Measurements from ENCODE around the gene AIFM3. TPM values are rescaled to one million over a fixed set of nuclear protein-coding genes. Genes with fewer than 3 reads are reported as not detected.
"Not testable (repeated sequence)": the region's sequence is repeated elsewhere in the genome, so short reads cannot be mapped to it uniquely, and the experiment has no call there.

Gene AIFM3
- total and polyA plus RNA-seq, 2 experiments from 2014 or later = 0.65 TPM; not detected in 1

DNA sequence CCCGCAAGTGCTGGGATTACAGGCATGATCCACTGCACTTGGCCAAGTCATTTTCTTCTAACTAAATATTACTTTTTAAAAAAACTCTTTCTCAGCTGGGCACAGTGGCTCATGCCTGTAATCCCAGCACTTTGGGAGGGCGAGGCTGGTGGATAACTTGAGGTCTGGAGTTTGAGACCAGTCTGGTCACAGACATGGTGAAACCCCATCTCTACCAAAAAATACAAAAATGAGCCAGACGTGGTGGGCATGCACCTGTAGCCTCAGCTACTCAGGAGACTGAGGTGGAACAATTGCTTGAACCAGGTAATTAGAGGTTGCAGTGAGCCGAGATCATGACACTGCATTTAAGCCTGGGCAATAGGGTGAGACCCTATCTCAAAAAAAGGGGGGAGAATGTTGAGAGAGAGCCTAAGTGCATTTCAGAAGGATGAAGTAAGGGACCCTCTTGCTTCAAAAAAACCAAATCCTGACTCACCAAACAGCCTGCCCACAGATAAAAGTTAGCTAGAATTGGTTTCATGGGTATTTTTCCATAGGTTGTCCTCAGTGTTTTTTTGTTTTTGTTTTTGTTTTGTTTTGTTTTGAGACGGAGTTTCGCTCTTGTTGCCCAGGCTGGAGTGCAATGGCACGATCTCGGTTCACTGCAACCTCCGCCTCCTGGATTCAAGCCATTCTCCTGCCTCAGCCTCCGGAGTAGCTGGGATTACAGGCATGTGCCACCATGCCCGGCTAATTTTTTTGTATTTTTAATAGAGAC, 31.1 kb upstream of the AIFM3 start:
- peaks cover 21% of the 10 kb centered on the region for H3K4me1 ChIP-seq (ENCODE audit: insufficient read depth)
- H3K4me3 ChIP-seq; H3K9ac ChIP-seq; H3K36me3 ChIP-seq (ENCODE audit: low read depth); in situ Hi-C loops (cut with MboI); H3K9me3 ChIP-seq (ENCODE audit: low read depth); H3K9me2 ChIP-seq (ENCODE audit: insufficient read depth); H2AFZ ChIP-seq; H3K4me2 ChIP-seq (ENCODE audit: unreplicated experiment); H3K27ac ChIP-seq; DNase-seq; H3K27me3 ChIP-seq (replicated peaks; ENCODE audit: insufficient read depth): not testable (repeated sequence)
- peaks cover 44% of the 10 kb centered on the region for H4K20me1 ChIP-seq (ENCODE audit: insufficient read depth)
- WGBS, 2 experiments (ENCODE audit: low coverage in 1 of 2, low lambda C conversion rate in 2 of 2, missing lambda C conversion rate in 2 of 2) = 83 to 85% methylated on average over 11 of the region's 11 CpGs
- H3F3A ChIP-seq (ENCODE audit: insufficient read depth) = peaks cover 10% of the 10 kb centered on the region
- H3K79me2 ChIP-seq (ENCODE audit: insufficient read depth) = peaks cover 100% of the 10 kb centered on the region

DNA sequence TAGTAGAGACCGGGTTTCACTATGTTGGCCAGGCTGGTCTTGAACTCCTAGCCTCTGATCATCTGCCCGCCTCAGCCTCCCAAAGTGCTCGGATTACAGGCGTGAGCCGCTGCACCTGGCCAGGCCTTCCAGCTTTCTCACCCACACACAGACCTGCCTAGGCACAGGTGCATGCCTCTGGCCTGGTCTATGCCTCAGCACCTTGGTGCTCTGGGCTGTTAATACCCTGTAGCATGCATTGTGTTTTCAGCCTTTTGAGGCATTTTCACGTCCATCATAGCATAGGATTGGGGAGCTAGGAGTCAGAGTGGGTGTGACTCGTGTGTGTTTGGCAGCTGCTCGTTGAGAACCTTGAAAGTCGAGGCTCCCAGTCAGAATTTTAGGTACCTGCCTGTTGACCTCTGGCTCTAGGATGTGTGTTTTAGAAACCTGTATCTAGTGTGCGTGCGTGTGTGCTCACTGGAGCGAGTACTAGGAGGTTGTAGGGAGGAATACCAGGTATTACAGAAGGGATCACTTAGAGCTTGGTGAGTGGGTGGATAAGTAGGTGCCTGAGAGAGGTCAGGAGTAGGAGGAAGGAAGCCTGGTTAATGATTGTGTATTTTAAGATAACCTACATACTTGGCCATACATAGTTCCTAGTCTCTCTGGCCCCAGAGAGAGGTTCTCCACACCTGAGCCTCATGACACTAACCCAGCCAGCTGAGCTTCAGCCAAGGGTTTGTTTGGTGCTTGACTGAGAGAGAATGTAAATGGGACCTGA, 29.8 kb upstream of the AIFM3 start:
- 78 to 84% methylated on average over 11 to 12 of the region's 12 CpGs for WGBS, 2 experiments (ENCODE audit: low coverage in 1 of 2, low lambda C conversion rate in 2 of 2, missing lambda C conversion rate in 2 of 2)
- Histone ChIP-seq H3K9me3 (ENCODE audit: low read depth) (no peaks in the 10 kb centered on the region), H3K4me1 (ENCODE audit: insufficient read depth) (peaks cover 23% of the 10 kb centered on the region), H3K79me2 (ENCODE audit: insufficient read depth) (peaks cover 100% of the 10 kb centered on the region), H3K36me3 (ENCODE audit: low read depth) (peaks cover 7% of the 10 kb centered on the region; the same call in 1 of the 2 replicates), H3K27ac (no peak overlapping the region), H4K20me1 (ENCODE audit: insufficient read depth) (peaks cover 46% of the 10 kb centered on the region), H3K4me3 (no peak overlapping the region), H3K4me2 (ENCODE audit: unreplicated experiment) (no peak overlapping the region), H3K27me3 (replicated peaks; ENCODE audit: insufficient read depth) (no peaks in the 10 kb centered on the region), H3K9ac (no peak overlapping the region), H3F3A (ENCODE audit: insufficient read depth) (peaks cover 19% of the 10 kb centered on the region), H3K9me2 (ENCODE audit: insufficient read depth) (no peaks in the 10 kb centered on the region), H2AFZ (no peak overlapping the region)
- no peak for DNase-seq
- in situ Hi-C loops (cut with MboI) = no loop called here
- no peak for TF ChIP-seq EZH2phosphoT487 (IDR thresholded peaks at IDR 0.05; ENCODE audit: insufficient read depth, low read depth)
- no peak for TF ChIP-seq EZH2 (IDR thresholded peaks at IDR 0.05; ENCODE audit: insufficient read depth, poor library complexity, severe bottlenecking)

DNA sequence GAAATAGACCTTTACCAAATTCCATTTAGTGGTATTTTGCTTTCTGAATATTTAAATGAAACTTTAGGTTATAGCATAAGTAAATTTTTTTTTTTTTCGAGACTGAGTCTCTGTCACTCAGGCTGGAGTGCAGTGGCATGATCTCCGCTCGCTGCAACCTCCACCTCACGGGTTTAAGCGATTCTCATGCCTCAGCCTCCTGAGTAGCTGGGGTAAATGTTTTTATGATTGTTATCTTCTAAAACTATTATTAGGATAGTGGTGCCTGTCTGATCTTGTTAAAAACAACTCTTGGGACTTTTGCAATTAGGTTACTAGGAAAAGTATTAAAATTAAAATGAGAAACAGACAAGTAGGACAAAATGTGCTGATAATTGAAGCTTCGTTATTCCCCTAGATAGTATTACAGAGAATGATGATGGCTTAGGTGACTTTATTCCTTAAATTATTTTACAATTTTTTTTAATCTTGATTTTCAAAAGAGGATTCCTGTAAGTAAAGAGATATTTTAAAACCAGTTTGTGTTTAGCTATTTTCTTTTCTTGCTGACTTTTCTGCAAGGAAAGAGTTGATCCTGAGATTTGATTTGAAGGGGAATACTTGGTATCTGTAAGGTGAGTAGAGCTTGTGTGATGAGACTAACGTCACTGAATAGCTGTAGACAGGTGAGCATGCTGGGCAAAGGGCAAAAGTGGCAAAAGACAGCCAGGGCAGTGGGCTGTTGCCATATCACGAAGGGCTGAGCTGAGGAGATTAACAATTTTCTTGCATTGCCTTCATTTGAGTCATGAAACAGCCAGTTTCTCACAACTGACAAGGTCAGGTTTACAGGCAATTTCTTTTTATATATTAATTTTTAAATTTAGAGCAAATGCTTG, 29.0 kb upstream of the AIFM3 start:
- peaks cover 7% of the 10 kb centered on the region; the same call in 1 of the 2 replicates for H3K36me3 ChIP-seq (ENCODE audit: low read depth)

DNA sequence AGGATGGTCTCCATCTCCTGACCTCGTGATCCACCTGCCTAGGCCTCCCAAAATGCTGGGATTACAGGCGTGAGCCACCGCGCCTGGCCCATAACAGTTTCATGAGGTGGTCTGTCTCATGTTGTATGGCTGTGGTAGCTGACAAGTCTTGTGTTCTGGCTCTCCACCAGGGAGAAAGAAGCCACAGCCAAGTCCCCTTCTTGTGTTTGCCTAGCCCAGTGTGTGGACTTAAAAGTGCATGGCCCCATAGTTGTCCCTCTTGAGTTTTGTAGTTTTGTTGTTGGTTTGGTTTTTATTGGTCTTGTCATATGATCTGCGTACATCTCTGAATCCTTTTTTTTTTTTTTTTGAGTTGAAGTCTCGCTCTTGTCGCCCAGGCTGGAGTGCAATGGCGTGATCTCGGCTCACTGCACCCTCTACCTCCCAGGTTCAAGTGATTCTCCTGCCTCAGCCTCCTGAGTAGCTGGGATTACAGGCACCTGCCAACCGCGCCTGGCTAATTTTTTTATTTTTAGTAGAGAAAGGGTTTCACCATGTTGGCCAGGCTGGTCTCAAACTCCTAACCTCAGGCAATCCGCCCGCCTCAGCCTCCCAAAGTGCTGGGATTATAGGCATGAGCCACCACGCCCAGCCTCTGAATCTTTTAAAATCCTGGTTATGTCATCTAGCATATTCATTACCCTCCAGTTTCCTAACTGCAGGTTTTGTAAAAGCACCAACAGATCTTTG, 27.4 kb upstream of the AIFM3 start:
- in situ Hi-C loops (cut with MboI); H3K9ac ChIP-seq; H2AFZ ChIP-seq; H3K27me3 ChIP-seq (replicated peaks; ENCODE audit: insufficient read depth); DNase-seq; H3K9me3 ChIP-seq (ENCODE audit: low read depth); H3K4me2 ChIP-seq (ENCODE audit: unreplicated experiment); H3K9me2 ChIP-seq (ENCODE audit: insufficient read depth); H3K36me3 ChIP-seq (ENCODE audit: low read depth); H3K4me3 ChIP-seq: not testable (repeated sequence)
- Histone ChIP-seq H3F3A (ENCODE audit: insufficient read depth) (peaks cover 28% of the 10 kb centered on the region), H4K20me1 (ENCODE audit: insufficient read depth) (peaks cover 61% of the 10 kb centered on the region), H3K79me2 (ENCODE audit: insufficient read depth) (peaks cover 100% of the 10 kb centered on the region), H3K4me1 (ENCODE audit: insufficient read depth) (peaks cover 23% of the 10 kb centered on the region), H3K27ac (peak overlapping the region; percentile 43)
- whole genome bisulfite sequencing, 2 experiments (ENCODE audit: low coverage in 1 of 2, low lambda C conversion rate in 2 of 2, missing lambda C conversion rate in 2 of 2) = 64 to 70% methylated on average over 14 of the region's 14 CpGs

More for the DNA sequence above, 29.0 kb upstream of the AIFM3 start:
- WGBS, 2 experiments (ENCODE audit: low coverage in 1 of 2, low lambda C conversion rate in 2 of 2, missing lambda C conversion rate in 2 of 2) = 78 to 80% methylated on average over 8 of the region's 8 CpGs
- Histone ChIP-seq H3F3A (ENCODE audit: insufficient read depth) (peaks cover 26% of the 10 kb centered on the region), H3K4me2 (ENCODE audit: unreplicated experiment) (no peak overlapping the region), H3K4me1 (ENCODE audit: insufficient read depth) (peaks cover 23% of the 10 kb centered on the region), H3K79me2 (ENCODE audit: insufficient read depth) (peaks cover 100% of the 10 kb centered on the region), H3K9me3 (ENCODE audit: low read depth) (no peaks in the 10 kb centered on the region), H4K20me1 (ENCODE audit: insufficient read depth) (peaks cover 53% of the 10 kb centered on the region), H3K4me3 (no peak overlapping the region), H2AFZ (no peak overlapping the region), H3K27ac (no peak overlapping the region), H3K9ac (no peak overlapping the region), H3K27me3 (replicated peaks; ENCODE audit: insufficient read depth) (no peaks in the 10 kb centered on the region), H3K9me2 (ENCODE audit: insufficient read depth) (no peaks in the 10 kb centered on the region)
- in situ Hi-C loops (cut with MboI) = no loop called here
- TF ChIP-seq EZH2 (IDR thresholded peaks at IDR 0.05; ENCODE audit: insufficient read depth, poor library complexity, severe bottlenecking) (no peak), EZH2phosphoT487 (IDR thresholded peaks at IDR 0.05; ENCODE audit: insufficient read depth, low read depth) (no peak)
- no peak for DNase-seq

Data from GM23248 (cell line).